Measurements from ENCODE around the gene LLGL2.
A peak's percentile ranks its signal among the peaks of the same experiment; 100 is the strongest.

The LLGL2 gene

DNA sequence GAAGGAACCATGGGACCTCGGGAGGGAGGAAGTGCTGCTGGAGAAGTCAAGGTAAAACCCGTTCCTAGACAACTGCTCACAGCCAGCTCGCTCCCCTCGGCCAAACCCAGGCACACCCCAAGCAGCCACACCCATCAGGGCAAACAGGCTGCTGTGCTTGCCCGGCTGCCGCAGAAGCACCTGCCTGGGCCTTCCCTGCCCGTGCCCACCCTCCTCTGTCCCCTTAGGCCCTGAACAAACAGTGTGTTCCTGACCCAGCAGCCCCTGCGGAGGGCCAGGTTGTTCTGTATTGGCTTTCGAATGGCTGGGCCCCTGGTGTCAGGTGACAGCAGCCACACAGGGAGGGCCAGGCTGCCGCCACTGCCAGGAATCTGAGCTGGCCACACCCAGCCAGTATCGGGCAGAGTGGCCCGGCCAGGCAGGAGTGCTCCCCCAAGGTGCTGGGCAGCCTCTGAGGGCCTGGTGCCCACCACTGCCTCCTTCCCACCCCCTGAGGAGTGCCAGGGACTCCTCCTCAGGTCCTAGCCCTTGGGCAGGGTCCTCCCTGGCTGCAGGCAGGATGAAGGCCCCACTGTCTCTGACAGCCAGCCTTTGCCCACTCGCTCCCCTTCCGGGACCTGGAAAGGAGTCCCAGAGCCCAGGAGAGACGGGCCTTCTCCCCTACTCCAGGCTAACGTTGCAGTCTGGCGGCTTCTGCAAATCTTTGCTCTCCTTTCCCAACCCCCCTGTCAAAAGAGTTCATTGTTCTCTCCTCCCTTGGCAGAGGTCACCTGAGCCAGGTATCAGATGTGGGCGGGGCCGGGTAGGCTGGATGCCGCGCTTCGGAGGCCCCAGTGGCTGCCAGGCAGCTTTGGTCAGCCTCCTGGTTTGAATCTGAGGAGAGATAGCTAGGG lies 24.0 kb downstream of the LLGL2 start:
- peak; percentile 96 for DNase-seq (ENCODE audit: low spot score)

DNA sequence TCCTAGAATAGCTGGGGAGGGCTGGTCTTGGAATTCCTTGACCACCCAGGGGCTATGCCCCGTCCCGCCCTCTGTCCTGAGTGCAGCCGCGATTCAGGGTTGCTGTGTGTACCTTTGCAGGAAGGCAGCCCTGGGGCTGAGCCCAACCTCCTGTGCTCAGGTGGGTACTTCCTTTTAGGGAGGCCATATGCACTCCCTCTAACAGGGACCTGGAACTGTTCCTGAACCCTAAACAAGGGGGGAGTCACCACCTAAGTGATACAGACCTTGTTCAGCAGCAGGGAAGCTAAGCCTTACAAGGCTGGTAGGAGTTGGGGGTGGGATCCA lies 24.6 kb downstream of the LLGL2 start:
- no peak for DNase-seq (ENCODE audit: low spot score)

DNA sequence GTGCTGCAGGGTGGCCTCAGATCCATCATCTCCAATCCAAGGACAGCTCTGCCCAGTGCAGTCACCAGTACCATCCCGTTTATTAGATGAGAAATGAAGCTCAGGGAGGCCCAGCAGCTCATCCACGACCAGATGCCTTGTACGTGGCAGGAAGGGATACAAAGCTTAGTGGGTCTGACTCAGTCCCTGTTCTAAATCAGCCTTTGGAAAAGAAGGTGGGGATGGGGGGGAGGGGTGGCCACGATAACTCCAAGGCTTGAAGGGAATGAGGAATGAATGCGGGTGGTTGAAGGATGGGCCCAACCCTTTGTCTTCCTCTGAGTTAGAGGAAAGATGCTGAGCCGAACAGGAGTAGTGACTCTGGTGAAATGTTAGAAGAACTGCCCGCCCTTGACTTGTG lies 25.8 kb downstream of the LLGL2 start:
- DNase-seq (ENCODE audit: low spot score): no peak

DNA sequence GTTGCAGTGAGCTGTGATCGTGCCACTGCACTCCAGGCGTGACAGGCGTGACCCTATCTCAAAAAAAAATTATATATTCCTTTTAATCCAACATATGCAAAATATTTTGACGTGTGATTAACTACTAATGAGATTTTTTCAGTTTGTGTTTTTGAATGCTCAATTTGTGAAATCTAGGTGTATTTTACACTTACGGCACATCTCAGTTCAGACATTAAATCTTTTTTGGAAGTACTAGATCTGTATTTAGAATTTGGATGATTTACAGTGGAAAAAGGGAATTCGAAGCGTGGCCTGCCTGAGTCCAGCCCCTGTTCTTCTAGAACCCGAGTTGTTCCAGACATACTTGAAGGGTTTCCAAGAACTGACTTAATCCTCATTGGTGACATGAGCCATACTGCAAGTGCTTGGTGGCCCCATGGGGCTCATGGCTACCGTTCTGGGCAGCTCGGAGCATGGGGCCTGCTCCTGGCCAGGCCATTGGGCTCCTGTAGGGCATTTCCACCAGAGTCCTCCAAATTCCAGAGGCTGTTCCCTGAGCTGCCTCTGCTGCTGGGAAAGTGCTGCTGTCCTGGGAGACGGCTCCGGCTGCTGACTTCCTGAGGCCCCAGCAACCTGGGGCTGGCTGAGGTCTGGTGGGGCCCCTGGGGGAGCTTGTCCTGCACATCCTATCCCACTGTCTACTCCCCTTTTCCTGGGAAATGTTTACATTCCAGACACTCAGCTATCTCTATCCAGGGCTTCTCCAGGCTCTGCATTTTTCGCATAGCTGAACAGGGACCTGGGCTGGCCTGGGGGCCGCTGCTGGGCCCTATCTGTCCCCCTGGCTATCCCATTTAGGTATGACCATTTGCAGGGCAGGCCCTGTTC lies 27.2 kb downstream of the LLGL2 start:
- no peak for DNase-seq (ENCODE audit: low spot score)

DNA sequence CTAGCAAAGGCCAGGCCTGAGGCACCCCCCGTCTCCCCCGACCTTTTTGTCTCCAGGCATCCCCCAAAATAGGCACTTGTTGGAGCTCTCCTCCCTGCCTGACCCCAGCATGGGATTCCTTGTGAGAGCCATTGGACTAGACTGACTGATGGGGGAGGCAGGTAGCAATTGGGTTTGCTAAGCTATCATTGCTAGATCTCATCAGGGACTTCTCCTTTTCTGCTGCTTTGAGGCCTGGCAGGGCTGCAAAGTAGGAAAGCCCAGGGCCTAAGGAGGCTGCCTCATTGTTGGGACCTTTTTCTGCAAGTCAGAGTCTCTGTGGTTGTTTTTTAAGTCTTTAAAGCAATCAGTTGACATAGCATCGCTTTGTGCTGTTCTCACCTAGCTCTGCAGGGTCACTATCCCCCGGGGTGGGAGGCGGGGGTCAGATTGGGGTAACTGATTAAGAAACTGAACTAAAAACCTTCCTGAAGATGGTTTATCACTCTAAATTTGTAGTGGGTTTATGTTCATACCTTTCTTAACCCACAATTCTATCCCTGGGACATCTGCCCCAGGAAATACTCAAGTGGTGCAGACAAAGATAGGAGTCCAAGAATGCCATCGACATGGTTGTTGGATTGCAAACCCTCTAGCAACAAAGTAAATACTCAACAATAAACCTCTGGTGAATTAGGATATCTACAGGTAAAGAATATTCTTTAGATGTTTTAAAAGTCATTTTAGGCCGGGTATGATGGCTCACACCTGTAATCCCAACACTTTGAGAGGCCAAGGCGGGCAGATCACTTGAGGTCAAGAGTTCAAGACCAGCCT lies 28.0 kb downstream of the LLGL2 start:
- no peak for DNase-seq (ENCODE audit: low spot score)

DNA sequence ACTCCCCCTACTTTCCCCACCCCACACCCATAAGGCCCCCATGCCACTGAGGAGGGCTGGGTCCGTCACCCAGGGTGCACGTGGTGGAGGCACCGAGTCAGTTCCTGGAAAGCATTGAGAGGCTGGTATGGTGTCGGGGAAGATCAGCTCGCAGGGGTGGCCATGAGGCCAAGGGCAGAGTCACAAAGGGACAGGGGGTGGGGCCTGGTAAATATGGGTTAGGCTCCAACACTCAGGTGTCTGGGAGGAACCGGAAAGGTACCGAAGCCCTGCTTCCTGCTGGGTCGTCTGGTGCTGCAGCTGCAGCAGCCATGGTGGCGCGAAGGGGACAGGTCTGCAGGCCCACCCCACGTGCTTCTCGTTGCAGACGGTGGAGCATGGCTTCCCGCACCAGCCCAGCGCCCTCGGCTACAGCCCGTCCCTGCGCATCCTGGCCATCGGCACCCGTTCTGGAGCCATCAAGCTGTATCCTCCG lies 30.2 kb downstream of the LLGL2 start:
- DNase-seq (ENCODE audit: low spot score): no peak

DNA sequence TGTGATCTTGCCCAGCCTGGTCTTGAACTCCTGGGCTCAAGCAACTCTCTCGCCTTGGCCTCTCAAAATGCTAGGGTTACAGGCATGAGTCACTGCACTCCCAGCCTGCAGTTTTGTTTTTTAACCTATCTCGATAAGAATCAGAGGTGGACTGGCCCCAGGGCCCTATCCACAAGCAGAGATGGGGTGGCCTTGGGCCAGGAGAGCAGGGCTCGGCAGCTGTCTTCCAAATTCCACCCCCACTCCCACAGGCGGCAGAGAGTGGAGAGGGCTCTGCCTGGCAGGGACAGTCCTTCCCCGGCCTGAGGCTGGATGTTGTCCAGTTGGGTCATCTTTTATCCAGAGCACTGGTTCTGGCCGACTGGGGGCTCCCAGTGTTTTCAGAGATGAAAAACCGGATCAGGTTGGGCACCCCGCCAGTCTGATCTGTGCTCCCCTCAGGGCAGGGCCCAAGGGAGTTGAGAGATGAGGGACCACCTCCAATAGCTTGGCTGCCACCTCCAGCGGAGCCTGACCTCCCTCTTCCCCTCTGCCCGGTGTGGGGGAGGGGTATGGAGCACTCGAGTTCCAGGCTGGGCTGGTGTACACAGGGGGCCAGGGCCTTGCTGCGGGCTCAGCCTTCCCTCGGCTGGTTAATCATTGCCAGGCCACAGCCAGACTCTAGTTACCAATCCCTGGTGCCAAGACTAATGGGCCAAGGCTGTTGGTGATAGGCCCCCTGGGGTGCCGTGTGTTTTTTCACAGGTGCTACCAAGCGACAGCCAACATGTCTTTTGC lies 31.8 kb downstream of the LLGL2 start:
- peak; percentile 83 for DNase-seq (ENCODE audit: low spot score)

DNA sequence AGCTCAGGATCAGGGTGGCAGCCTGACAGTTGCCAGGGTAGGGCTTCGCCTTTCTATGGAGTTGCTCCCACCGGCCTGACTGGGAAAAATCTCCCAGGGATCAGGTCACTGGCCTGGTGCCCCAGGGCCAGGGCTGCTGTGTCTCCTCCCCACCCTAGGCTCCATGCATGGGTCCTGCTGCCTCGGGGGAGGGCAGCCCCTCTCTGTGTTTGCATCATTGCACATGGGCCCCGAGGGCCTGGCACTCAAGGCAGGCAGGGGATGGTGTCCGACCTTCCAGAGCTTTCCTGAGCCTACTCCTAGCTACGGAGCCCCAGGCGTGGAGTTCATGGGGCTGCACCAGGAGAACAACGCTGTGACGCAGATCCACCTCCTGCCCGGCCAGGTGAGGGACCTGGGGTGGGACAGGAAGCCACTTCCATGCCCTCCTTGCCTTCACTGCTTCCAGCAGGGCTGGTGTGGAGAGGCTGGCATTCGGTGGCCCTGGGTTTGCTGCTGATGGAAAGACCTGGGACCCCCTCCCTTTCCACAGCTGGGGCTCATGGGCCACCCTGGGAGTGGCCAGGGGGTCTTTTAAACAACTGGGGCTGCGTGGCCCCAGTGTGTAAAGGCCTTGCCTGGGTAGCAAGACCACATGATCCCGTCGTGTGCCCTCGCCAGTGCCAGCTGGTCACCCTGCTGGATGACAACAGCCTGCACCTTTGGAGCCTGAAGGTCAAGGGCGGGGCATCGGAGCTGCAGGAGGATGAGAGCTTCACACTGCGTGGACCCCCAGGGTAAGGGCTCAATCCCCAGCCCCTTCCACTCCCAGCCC lies 32.6 kb downstream of the LLGL2 start:
- no peak for DNase-seq (ENCODE audit: low spot score)

DNA sequence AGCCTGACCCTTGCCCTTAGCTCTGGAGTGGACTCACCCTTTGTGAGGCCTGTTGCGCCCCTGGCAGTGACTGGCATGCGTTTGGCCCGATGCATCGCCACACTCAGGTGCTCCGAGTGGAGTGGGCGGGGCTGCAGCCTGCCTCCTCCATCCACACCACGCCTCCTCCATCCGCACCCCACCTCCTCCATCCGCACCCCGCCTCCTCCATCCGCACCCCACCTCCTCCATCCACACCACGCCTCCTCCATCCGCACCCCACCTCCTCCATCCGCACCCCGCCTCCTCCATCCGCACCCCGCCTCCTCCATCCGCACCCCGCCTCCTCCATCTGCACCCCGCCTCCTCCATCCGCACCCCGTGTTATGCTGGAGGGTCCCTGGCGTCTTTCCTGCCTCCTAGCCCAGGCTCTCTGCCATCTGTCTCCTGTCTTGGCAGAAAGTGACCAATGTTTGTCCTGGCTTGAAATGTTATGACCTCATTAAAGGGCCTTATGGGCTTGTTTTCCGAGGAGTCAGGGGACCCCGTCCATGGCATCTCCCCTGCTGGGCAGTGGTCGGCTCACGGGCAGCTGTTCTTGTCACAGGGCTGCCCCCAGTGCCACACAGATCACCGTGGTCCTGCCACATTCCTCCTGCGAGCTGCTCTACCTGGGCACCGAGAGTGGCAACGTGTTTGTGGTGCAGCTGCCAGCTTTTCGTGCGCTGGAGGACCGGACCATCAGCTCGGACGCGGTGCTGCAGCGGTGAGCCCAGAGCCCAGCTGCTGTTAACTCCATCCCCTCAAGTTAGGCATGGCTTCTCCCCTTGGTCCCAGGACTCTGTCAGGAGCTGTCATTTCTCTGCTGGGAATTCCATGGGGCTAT lies 33.4 kb downstream of the LLGL2 start:
- DNase-seq (ENCODE audit: low spot score): no peak

DNA sequence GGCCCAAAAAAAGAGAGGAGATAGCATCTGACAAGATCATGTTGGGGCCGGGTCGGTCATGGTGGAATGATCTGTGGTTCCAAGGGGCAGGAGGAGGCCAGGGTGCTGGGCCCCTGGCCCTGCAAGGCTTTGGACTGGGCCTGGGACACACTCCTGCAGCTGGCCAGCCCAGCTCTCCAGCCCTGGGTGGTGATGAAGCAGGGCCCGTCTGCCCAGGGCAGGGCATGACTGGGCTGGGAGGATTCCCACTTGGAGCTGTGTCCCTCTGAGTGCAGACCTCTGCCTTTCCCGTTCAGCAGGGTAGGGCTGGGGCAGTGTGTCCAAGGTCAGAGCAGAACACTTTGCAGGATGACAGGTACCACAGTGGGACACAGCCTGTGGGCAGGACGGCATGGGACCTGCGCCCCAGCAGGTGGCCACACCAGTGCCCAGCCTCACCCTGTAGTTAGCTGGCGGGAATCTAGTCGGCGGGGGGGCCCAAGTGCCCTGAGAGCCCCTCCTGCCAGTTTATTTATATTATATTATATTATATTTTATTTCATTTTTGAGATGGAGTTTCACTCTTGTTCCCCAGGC lies 34.5 kb downstream of the LLGL2 start:
- no peak for DNase-seq (ENCODE audit: low spot score)

DNA sequence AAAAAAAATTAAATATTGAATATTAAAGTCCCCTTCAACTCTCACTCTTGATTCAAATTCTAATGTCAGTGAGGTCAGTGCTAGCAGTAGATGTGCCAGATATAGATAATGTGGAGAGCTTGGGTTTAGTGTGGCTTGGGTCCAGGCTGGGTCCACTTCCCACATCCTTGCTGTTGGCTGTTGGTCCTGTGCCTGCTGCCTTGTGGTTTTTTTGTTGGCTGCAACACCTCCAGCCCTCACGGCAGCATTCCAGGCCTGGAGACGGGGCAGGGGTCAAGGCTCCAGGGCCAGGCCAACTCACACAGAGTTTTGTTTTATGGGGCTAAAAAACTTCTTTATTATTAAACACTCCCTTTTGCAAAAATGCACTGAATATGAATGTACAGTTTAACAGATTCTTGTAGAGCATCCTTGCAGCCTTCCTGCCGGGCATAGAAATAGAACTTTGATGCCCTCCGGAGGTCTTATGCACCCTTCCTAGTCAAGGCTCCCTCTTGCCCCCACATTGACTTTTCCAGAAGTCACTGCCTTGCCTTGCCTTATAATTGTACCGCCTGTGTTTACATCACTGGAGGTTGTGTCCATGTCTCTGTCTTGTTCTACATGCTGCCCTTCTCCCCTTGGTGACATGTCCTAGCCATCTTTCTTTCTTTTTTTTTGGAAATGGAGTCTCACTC lies 36.6 kb downstream of the LLGL2 start:
- no peak for DNase-seq (ENCODE audit: low spot score)

DNA sequence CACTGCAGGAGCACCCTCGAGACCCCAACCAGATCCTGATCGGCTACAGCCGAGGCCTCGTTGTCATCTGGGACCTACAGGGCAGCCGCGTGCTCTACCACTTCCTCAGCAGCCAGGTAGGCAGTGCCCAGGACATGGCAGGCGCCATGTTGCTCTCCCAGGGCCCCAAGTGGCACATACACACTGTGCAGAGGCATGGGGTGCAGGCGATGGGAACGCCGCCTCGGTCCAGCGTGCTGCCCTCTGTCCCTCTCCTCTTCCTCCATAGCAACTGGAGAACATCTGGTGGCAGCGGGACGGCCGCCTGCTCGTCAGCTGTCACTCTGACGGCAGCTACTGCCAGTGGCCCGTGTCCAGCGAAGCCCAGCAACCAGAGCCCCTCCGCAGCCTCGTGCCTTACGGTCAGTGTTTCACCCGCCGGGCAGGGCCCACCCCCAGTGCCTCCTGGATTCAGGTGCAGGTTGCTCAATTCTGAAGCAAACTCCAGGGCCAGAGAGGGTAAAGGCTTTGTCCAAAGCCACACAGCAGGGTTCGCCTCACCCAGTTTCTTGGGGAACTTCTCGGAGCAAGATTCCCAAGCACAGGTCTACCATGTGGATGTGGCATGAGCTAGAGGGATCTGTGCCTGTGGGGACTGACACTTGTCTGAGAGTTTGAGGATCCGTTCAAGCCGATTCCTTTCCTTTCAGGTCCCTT lies 37.7 kb downstream of the LLGL2 start:
- no peak for DNase-seq (ENCODE audit: low spot score)

DNA sequence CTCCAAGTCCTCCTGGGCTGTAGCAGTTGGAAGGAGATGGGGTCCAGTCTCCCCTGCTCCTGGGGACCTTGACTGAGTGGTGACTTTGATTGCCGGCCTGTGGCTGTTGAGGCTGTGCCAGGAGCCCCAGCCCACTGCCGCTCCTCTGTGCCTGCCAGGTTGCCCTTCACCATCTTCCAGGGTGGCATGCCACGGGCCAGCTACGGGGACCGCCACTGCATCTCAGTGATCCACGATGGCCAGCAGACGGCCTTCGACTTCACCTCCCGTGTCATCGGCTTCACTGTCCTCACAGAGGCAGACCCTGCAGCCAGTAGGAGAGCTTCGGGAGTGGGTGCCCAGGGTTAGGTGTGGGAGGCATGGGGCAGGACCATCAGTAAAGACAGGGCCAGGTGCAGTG lies 38.7 kb downstream of the LLGL2 start:
- DNase-seq (ENCODE audit: low spot score): no peak

DNA sequence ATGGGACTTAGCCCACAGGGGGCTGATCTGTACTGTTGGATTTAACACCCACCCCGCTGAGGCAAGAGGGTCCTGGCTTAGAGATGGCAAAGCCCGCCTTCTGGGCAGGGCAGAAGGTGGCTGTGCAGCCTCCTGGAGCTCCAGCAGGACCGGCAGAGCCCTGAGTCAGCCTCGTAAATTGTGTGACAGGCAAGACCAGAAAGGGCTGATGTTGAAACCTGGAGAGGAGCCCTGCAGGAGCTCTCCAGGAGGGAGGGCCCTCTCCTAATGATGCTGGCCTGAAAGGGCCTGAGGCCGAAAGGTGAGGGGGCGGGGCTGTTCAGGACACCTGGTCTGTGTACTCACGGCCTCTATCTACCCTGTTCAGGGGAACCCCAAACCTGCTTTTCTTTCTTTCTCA lies 39.6 kb downstream of the LLGL2 start:
- no peak for DNase-seq (ENCODE audit: low spot score)

DNA sequence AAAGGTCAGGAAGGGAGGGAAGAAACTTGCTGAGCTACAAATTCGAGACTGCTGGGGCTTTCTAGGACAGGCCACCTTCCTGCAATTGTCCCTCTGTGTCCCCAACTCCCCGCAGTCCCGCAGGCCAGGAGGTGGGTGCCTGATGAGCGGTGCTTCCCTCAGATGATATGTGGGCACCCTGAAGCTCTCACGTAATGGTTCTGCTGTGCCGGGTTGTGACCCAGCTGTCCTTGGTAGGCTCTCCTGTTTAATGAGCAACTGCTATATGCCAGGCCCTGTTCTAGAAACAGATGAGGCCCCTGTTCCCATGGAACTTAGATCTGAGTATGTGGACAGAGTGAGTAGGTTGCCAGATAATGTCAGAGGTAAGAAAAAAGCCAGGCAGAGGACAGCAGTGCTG lies 40.1 kb downstream of the LLGL2 start:
- DNase-seq (ENCODE audit: low spot score): no peak

DNA sequence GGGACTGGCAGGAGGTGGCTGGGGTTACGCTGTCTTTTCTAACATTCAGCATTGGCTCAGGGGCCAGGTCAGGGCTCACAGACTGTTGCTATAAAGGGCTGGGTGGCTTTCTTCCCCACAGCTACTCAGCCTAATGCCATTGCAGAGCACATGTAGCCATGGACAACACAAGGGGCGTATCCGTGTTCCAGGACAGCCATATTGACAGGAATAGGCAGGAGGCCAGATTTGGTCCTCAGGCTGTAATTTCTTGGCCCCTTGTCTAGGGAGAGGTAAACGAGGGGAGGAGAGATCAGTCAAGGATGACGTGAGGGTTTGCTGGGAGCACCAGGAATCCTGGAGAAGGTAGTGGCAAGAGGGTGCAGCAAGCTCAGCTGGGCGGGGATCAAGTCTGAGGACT lies 40.9 kb downstream of the LLGL2 start:
- no peak for DNase-seq (ENCODE audit: low spot score)

DNA sequence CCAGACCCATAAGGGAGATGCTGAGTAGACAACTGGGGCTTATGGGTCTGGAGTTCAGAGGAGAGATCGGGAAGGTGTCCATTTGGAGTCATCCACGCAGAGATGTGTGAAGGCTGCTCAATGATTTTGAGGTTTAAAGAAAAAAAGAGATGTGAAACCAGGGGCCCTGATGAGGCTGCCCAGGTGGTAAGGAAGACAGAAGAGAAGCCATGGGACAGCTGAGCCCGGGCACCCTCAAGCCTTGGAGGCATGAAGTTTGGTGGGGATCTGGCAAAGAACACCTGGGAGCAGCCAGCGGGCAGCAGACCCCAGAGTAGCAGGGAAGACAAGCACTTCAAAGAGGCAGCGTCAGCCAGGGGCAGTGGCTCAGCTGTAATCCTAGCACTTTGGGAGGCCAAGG lies 41.3 kb downstream of the LLGL2 start:
- no peak for DNase-seq (ENCODE audit: low spot score)

All from SW480 (cell line).